Esophagus muscularis mucosa (tissue), 4 donors: ENCODE measurements around the gene ADAMTS18. TPM values are rescaled to one million over a fixed set of nuclear protein-coding genes. Genes with fewer than 3 reads are reported as not detected.

ENCODE experiments used
- DNase-seq: peaks from one replicate; pipeline ENCODE4 v3.0.0-alpha.2; 2017; ENCODE audit errors: extremely low spot score
- H3K27ac ChIP-seq, 4 donors: fragments of 200-600 bp; sonication (generic); replicated peaks in 1 of 4; 1 replicate in 3 of 4; 2 replicates in 1 of 4; pipeline ENCODE4 v1.5.1; 2016 to 2019; ENCODE audit warnings: mild to moderate bottlenecking in 1 of 4
- H3K27me3 ChIP-seq, 4 donors: fragments of 200-600 bp; sonication (generic); one replicate each; pipeline versions ENCODE4 v1.5.1 to v1.6.0; 2016 to 2019
- H3K36me3 ChIP-seq, 4 donors: fragments of 200-600 bp; sonication (generic); one replicate each; pipeline ENCODE4 v1.5.1; 2016 to 2019
- H3K4me1 ChIP-seq, 4 donors: fragments of 200-600 bp; sonication (generic); one replicate each; pipeline ENCODE4 v1.5.1; 2016 to 2019
- H3K4me3 ChIP-seq, 4 donors: fragments of 200-600 bp; sonication (generic); 1 replicate in 2 of 4; 2 replicates in 2 of 4; pipeline ENCODE4 v1.5.1; 2016 to 2019; ENCODE audit warnings: mild to moderate bottlenecking in 4 of 4, moderate library complexity in 1 of 4
- H3K9me3 ChIP-seq, 4 donors: fragments of 200-600 bp; sonication (generic); 1 replicate in 3 of 4; 2 replicates in 1 of 4; pipeline ENCODE4 v1.5.1; 2016 to 2019
- CTCF ChIP-seq, 3 experiments: fragments of 200-600 bp in 2 of 3; fragments of 450-650 bp in 1 of 3; sonication (generic) in 2 of 3; IDR thresholded peaks; one replicate each; pipeline ENCODE4 v1.5.1; 2017 to 2019; ENCODE audit warnings: antibody characterized with exemption in 3 of 3, mild to moderate bottlenecking in 2 of 3, moderate library complexity in 1 of 3
- EP300 ChIP-seq: sonication (generic); formaldehyde crosslinking; IDR thresholded peaks from one replicate; pipeline ENCODE4 v1.6.1; 2017; ENCODE audit warnings: antibody characterized with exemption
- POLR2A ChIP-seq: fragments of 450-650 bp; IDR thresholded peaks from one replicate; pipeline ENCODE4 v1.6.1; 2017; ENCODE audit warnings: antibody characterized with exemption, moderate library complexity, mild to moderate bottlenecking, low read depth
- POLR2AphosphoS5 ChIP-seq, 2 donors: sonication (generic); formaldehyde crosslinking; IDR thresholded peaks; one replicate each; pipeline ENCODE4 v1.6.1; 2017; ENCODE audit warnings: antibody characterized with exemption in 2 of 2
- WGBS: methylation state at CpG from one replicate; pipeline ENCODE4 v1.1.5; 2018; 5-methylcytosine and 5-hydroxymethylcytosine counted together
- intact Hi-C: fragments of 100-400 bp; cut with DNase I; formaldehyde crosslinking; loops from one replicate; pipeline ENCODE4 v1.15.1; 2023
- total RNA-seq, 4 donors: library from RNA; depleted of rRNA; stranded (reverse); fragments of >200 nt; gene quantifications; one replicate each; pipeline versions ENCODE4 v1.1.0 to v1.2.1, GENCODE V29; 2016

ADAMTS18 gene
- total RNA-seq, 4 donors from 2014 or later, result 0.45 TPM; not detected in 3

- TF ChIP-seq POLR2A, result no peak
- TF ChIP-seq EP300, result no peak
- TF ChIP-seq POLR2AphosphoS5 (IDR thresholded peaks at IDR 0.05), result no peak
- TF ChIP-seq CTCF (IDR thresholded peaks at IDR 0.05), result no peak
- H3K4me3 ChIP-seq, result no peak overlapping the region
- H3K4me1 ChIP-seq, result no peaks in the 10 kb centered on the region
- 68% methylated on average over 8 of the region's 8 CpGs for WGBS
- DNase-seq, result no peak
- H3K36me3 ChIP-seq, result no peaks in the 10 kb centered on the region
- H3K27me3 ChIP-seq, result no peaks in the 10 kb centered on the region
- intact Hi-C loops, result no loop called here
- no peaks in the 10 kb centered on the region for H3K9me3 ChIP-seq
- H3K27ac ChIP-seq, result no peak overlapping the region
These were observed 51.1 kb downstream of the ADAMTS18 start for GRCh38 chr16:77383606-77384187.

GRCh38 chr16:77376358-77376757, 58.5 kb downstream of the ADAMTS18 start:
- TF ChIP-seq CTCF (IDR thresholded peaks at IDR 0.05) (no peak), EP300 (no peak), POLR2A (no peak), POLR2AphosphoS5 (IDR thresholded peaks at IDR 0.05) (no peak)
- no peak overlapping the region for H3K27ac ChIP-seq
- 35% methylated on average over 3 of the region's 4 CpGs for whole genome bisulfite sequencing
- H3K9me3 ChIP-seq, result no peaks in the 10 kb centered on the region
- no peaks in the 10 kb centered on the region for H3K36me3 ChIP-seq
- intact Hi-C loops, result no loop called here
- no peaks in the 10 kb centered on the region for H3K4me1 ChIP-seq
- DNase-seq, result no peak
- no peak overlapping the region for H3K4me3 ChIP-seq
- no peaks in the 10 kb centered on the region for H3K27me3 ChIP-seq

- Histone ChIP-seq H3K27me3 (no peaks in the 10 kb centered on the region), H3K4me3 (no peak overlapping the region), H3K36me3 (no peaks in the 10 kb centered on the region), H3K9me3 (no peaks in the 10 kb centered on the region), H3K27ac (no peak overlapping the region), H3K4me1 (no peaks in the 10 kb centered on the region)
- WGBS, result 97% methylated on average over 7 of the region's 7 CpGs
- intact Hi-C loops, result no loop called here
- no peak for DNase-seq
- TF ChIP-seq POLR2AphosphoS5 (IDR thresholded peaks at IDR 0.05), result no peak
These were observed 59.4 kb downstream of the ADAMTS18 start for GRCh38 chr16:77375396-77375795.

GRCh38 chr16:77374384-77374783, 60.5 kb downstream of the ADAMTS18 start:
- 36% methylated on average over 1 of the region's 1 CpG for WGBS
- no peak for TF ChIP-seq POLR2AphosphoS5 (IDR thresholded peaks at IDR 0.05)
- no peak for TF ChIP-seq CTCF (IDR thresholded peaks at IDR 0.05)
- TF ChIP-seq EP300, result no peak
- no peak for TF ChIP-seq POLR2A
- no peak for DNase-seq
- intact Hi-C loops, result no loop called here
- Histone ChIP-seq H3K4me1 (no peaks in the 10 kb centered on the region), H3K9me3 (no peaks in the 10 kb centered on the region), H3K27me3 (no peaks in the 10 kb centered on the region), H3K36me3 (no peaks in the 10 kb centered on the region), H3K4me3 (no peak overlapping the region), H3K27ac (no peak overlapping the region)

- intact Hi-C loops, result no loop called here
- DNase-seq, result no peak
- no peaks in the 10 kb centered on the region for H3K4me1 ChIP-seq
- H3K27ac ChIP-seq, result no peak overlapping the region
- TF ChIP-seq POLR2AphosphoS5 (IDR thresholded peaks at IDR 0.05) (no peak), POLR2A (no peak), EP300 (no peak)
- 88% methylated on average over 3 of the region's 3 CpGs for WGBS
- no peak overlapping the region for H3K4me3 ChIP-seq
- H3K36me3 ChIP-seq, result no peaks in the 10 kb centered on the region
- no peaks in the 10 kb centered on the region for H3K27me3 ChIP-seq
- H3K9me3 ChIP-seq, result no peaks in the 10 kb centered on the region
These were observed 61.1 kb downstream of the ADAMTS18 start for GRCh38 chr16:77373726-77374125.

GRCh38 chr16:77364770-77365169, 70.1 kb downstream of the ADAMTS18 start:
- no peak for DNase-seq
- Histone ChIP-seq H3K4me1 (no peaks in the 10 kb centered on the region), H3K27me3 (peaks cover 0 to 5% (median 0%) of the 10 kb centered on the region in 4 donors), H3K36me3 (no peaks in the 10 kb centered on the region), H3K4me3 (no peak overlapping the region), H3K9me3 (no peaks in the 10 kb centered on the region), H3K27ac (no peak overlapping the region)
- TF ChIP-seq CTCF (IDR thresholded peaks at IDR 0.05), result no peak
- TF ChIP-seq POLR2AphosphoS5 (IDR thresholded peaks at IDR 0.05), result no peak
- TF ChIP-seq EP300, result no peak
- no peak for TF ChIP-seq POLR2A
- intact Hi-C loops, result no loop called here
- 73% methylated on average over 6 of the region's 6 CpGs for WGBS
